Measurements from ENCODE around the gene GLI2.

- TF ChIP-seq ZNF274 (IDR thresholded peaks at IDR 0.05; ENCODE audit: low read depth, low read length), result no peak
- no peak for TF ChIP-seq YY1 (IDR thresholded peaks at IDR 0.05; ENCODE audit: insufficient read depth, insufficient read length)
Measured at GRCh38 chr2:120692691-120693090, 43.0 kb upstream of the GLI2 start.
